GM23248 (cell line): ENCODE results near the gene EI24.

ENCODE experiments used
- EZH2 ChIP-seq: fragments of 200-600 bp; sonication (generic); IDR thresholded peaks from 2 replicates; pipeline ENCODE4 v1.6.1; 2018; ENCODE audit warnings: antibody characterized with exemption, mild to moderate bottlenecking; ENCODE audit not compliant: insufficient read depth, poor library complexity, severe bottlenecking
- EZH2phosphoT487 ChIP-seq: fragments of 200-600 bp; sonication (generic); IDR thresholded peaks from 2 replicates; pipeline ENCODE4 v1.6.1; 2018; ENCODE audit warnings: antibody characterized with exemption, moderate library complexity, mild to moderate bottlenecking, low read depth; ENCODE audit not compliant: insufficient read depth

- TF ChIP-seq EZH2phosphoT487 (no peak), EZH2 (no peak)
These were observed 31.4 kb downstream of the EI24 start for GRCh38 chr11:125600663-125601062.
